ENCODE results near the gene IDH3A. TPM values are rescaled to one million over a fixed set of nuclear protein-coding genes. Genes with fewer than 3 reads are reported as not detected.

The IDH3A gene
- total RNA-seq, 2 donors from 2014 or later = 50.9 to 138 TPM

GRCh38 chr15:78157203-78157602 is 8.0 kb downstream of the IDH3A start:
- Histone ChIP-seq H3K4me1 (ENCODE audit: control insufficient read depth in 1 of 2, low read depth in 2 of 2) (peaks cover 22 to 39% of the 10 kb centered on the region in 2 donors), H3K4me3 (no peak overlapping the region), H3K9me3 (no peaks in the 10 kb centered on the region), H3K36me3 (peaks cover 31% of the 10 kb centered on the region), H3K27me3 (replicated peaks; ENCODE audit: insufficient read depth) (no peaks in the 10 kb centered on the region), H3K27ac (no peak overlapping the region)
- ATAC-seq (ENCODE audit: insufficient number of reproducible peaks, low FRiP score, low read depth) (no peak), DNase-seq (ENCODE audit: low spot score) (no peak)
- no peak for TF ChIP-seq CTCF (IDR thresholded peaks at IDR 0.05)

- Histone ChIP-seq H3K4me3 (no peak overlapping the region), H3K4me1 (ENCODE audit: control insufficient read depth in 1 of 2, low read depth in 2 of 2) (peaks cover 22 to 34% of the 10 kb centered on the region in 2 donors), H3K27ac (no peak overlapping the region), H3K36me3 (peaks cover 44% of the 10 kb centered on the region), H3K9me3 (no peaks in the 10 kb centered on the region), H3K27me3 (replicated peaks; ENCODE audit: insufficient read depth) (no peaks in the 10 kb centered on the region)
- no peak for DNase-seq (ENCODE audit: low spot score)
- TF ChIP-seq CTCF (IDR thresholded peaks at IDR 0.05) = no peak
- no peak for ATAC-seq (ENCODE audit: insufficient number of reproducible peaks, low FRiP score, low read depth)
Measured at GRCh38 chr15:78159395-78159794, 10.2 kb downstream of the IDH3A start.

- DNase-seq (ENCODE audit: low spot score) (no peak), ATAC-seq (ENCODE audit: insufficient number of reproducible peaks, low FRiP score, low read depth) (no peak)
- H3K4me1 ChIP-seq (ENCODE audit: control insufficient read depth in 1 of 2, low read depth in 2 of 2) = peaks cover 0 to 8% of the 10 kb centered on the region in 2 donors
- no peak overlapping the region for H3K4me3 ChIP-seq
- H3K36me3 ChIP-seq = peaks cover 62% of the 10 kb centered on the region
- no peaks in the 10 kb centered on the region for H3K27me3 ChIP-seq (replicated peaks; ENCODE audit: insufficient read depth)
- H3K27ac ChIP-seq = no peak overlapping the region
- TF ChIP-seq CTCF (IDR thresholded peaks at IDR 0.05) = no peak
- H3K9me3 ChIP-seq = no peaks in the 10 kb centered on the region
Measured at GRCh38 chr15:78162038-78162437, 12.9 kb downstream of the IDH3A start.

- H3K4me1 ChIP-seq (ENCODE audit: control insufficient read depth in 1 of 2, low read depth in 2 of 2) = no peaks in the 10 kb centered on the region
- no peak for TF ChIP-seq CTCF (IDR thresholded peaks at IDR 0.05)
- no peaks in the 10 kb centered on the region for H3K9me3 ChIP-seq
- H3K27me3 ChIP-seq (replicated peaks; ENCODE audit: insufficient read depth) = no peaks in the 10 kb centered on the region
- ATAC-seq (ENCODE audit: insufficient number of reproducible peaks, low FRiP score, low read depth) = no peak
- DNase-seq (ENCODE audit: low spot score) = no peak
- peaks cover 78% of the 10 kb centered on the region for H3K36me3 ChIP-seq
- H3K4me3 ChIP-seq = no peak overlapping the region
- H3K27ac ChIP-seq = no peak overlapping the region
Measured at GRCh38 chr15:78164010-78164409, 14.8 kb downstream of the IDH3A start.

GRCh38 chr15:78167227-78167888 is 18.2 kb downstream of the IDH3A start:
- H3K27ac ChIP-seq = no peak overlapping the region
- peaks cover 74% of the 10 kb centered on the region for H3K36me3 ChIP-seq
- no peaks in the 10 kb centered on the region for H3K4me1 ChIP-seq (ENCODE audit: control insufficient read depth in 1 of 2, low read depth in 2 of 2)
- ATAC-seq (ENCODE audit: insufficient number of reproducible peaks, low FRiP score, low read depth) (no peak), DNase-seq (ENCODE audit: low spot score) (no peak)
- H3K9me3 ChIP-seq = no peaks in the 10 kb centered on the region
- no peak overlapping the region for H3K4me3 ChIP-seq
- no peaks in the 10 kb centered on the region for H3K27me3 ChIP-seq (replicated peaks; ENCODE audit: insufficient read depth)
- TF ChIP-seq CTCF (IDR thresholded peaks at IDR 0.05) = no peak
